Left renal pelvis (tissue), 4 donors: Measurements from ENCODE around the gene C1QL2. TPM values are rescaled to one million over a fixed set of nuclear protein-coding genes. Genes with fewer than 3 reads are reported as not detected.

Experiments used
- DNase-seq, 4 donors: peaks; one replicate each; pipeline ENCODE4 v3.0.0-alpha.2; 2013; ENCODE audit warnings: low read depth in 4 of 4, low spot score in 3 of 4
- polyA plus RNA-seq, 4 donors: library from polyadenylated mRNA; unstranded; fragments of 120-200 nt; gene quantifications; one replicate each; pipeline ENCODE4 v1.2.1, GENCODE V29; 2013; ENCODE audit not compliant: insufficient read length in 4 of 4

Gene C1QL2
- polyA plus RNA-seq = not detected

- no peak for DNase-seq
Observed at GRCh38 chr2:119158563-119159347, at the start of gene C1QL2. C1QL2 (minus strand) TSS chr2:119158751; CDS start chr2:119158269, 482 bp downstream.

GRCh38 chr2:119207447-119207846, 48.9 kb upstream of the C1QL2 start:
- no peak for DNase-seq

GRCh38 chr2:119206201-119206600, 47.6 kb upstream of the C1QL2 start:
- DNase-seq = no peak

- DNase-seq = no peak
Observed at GRCh38 chr2:119205001-119205706, 46.6 kb upstream of the C1QL2 start.

- DNase-seq = no peak
Observed at GRCh38 chr2:119204525-119204924, 46.0 kb upstream of the C1QL2 start.

- DNase-seq = no peak
Observed at GRCh38 chr2:119202610-119203310, 44.2 kb upstream of the C1QL2 start.

GRCh38 chr2:119201815-119202214, 43.3 kb upstream of the C1QL2 start:
- no peak for DNase-seq

- DNase-seq = no peak
Observed at GRCh38 chr2:119198240-119198840, 39.8 kb upstream of the C1QL2 start.

GRCh38 chr2:119197529-119198239, 39.1 kb upstream of the C1QL2 start:
- DNase-seq = no peak

GRCh38 chr2:119197126-119197405, 38.5 kb upstream of the C1QL2 start:
- DNase-seq = no peak

- no peak for DNase-seq
Observed at GRCh38 chr2:119196301-119197125, 38.0 kb upstream of the C1QL2 start.

- DNase-seq = no peak
Observed at GRCh38 chr2:119195887-119196286, 37.3 kb upstream of the C1QL2 start.

GRCh38 chr2:119195001-119195400, 36.5 kb upstream of the C1QL2 start:
- no peak for DNase-seq

GRCh38 chr2:119192893-119193292, 34.3 kb upstream of the C1QL2 start:
- no peak for DNase-seq

- no peak for DNase-seq
Observed at GRCh38 chr2:119190321-119191111, 32.0 kb upstream of the C1QL2 start.

- no peak for DNase-seq
Observed at GRCh38 chr2:119184512-119184911, 26.0 kb upstream of the C1QL2 start.

GRCh38 chr2:119181791-119182445, 23.4 kb upstream of the C1QL2 start:
- DNase-seq = no peak

GRCh38 chr2:119181391-119181790, 22.8 kb upstream of the C1QL2 start:
- no peak for DNase-seq
